Subcutaneous adipose tissue (tissue), 4 donors: ENCODE measurements around the gene TTC9B. TPM values are rescaled to one million over a fixed set of nuclear protein-coding genes. Genes with fewer than 3 reads are reported as not detected.

Experiments
- total RNA-seq, 4 donors: library from RNA; depleted of rRNA; stranded (reverse); fragments of >200 nt; gene quantifications; one replicate each; pipeline ENCODE4 v1.1.0, GENCODE V29; 2016
- TF ChIP-seq, protein P1 (sequence below): fragments of 450-650 bp; IDR thresholded peaks from one replicate; pipeline ENCODE4 v1.5.1; 2016; ENCODE audit warnings: low read depth, mild to moderate bottlenecking, control low read depth, antibody characterized with exemption, moderate library complexity

Gene TTC9B
- total RNA-seq, 4 donors from 2014 or later, result not detected

- TF ChIP-seq, protein P1, sequence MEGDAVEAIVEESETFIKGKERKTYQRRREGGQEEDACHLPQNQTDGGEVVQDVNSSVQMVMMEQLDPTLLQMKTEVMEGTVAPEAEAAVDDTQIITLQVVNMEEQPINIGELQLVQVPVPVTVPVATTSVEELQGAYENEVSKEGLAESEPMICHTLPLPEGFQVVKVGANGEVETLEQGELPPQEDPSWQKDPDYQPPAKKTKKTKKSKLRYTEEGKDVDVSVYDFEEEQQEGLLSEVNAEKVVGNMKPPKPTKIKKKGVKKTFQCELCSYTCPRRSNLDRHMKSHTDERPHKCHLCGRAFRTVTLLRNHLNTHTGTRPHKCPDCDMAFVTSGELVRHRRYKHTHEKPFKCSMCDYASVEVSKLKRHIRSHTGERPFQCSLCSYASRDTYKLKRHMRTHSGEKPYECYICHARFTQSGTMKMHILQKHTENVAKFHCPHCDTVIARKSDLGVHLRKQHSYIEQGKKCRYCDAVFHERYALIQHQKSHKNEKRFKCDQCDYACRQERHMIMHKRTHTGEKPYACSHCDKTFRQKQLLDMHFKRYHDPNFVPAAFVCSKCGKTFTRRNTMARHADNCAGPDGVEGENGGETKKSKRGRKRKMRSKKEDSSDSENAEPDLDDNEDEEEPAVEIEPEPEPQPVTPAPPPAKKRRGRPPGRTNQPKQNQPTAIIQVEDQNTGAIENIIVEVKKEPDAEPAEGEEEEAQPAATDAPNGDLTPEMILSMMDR, result no peak
Observed at GRCh38 chr19:40216777-40217026, 1.5 kb downstream of the TTC9B start.

DNA sequence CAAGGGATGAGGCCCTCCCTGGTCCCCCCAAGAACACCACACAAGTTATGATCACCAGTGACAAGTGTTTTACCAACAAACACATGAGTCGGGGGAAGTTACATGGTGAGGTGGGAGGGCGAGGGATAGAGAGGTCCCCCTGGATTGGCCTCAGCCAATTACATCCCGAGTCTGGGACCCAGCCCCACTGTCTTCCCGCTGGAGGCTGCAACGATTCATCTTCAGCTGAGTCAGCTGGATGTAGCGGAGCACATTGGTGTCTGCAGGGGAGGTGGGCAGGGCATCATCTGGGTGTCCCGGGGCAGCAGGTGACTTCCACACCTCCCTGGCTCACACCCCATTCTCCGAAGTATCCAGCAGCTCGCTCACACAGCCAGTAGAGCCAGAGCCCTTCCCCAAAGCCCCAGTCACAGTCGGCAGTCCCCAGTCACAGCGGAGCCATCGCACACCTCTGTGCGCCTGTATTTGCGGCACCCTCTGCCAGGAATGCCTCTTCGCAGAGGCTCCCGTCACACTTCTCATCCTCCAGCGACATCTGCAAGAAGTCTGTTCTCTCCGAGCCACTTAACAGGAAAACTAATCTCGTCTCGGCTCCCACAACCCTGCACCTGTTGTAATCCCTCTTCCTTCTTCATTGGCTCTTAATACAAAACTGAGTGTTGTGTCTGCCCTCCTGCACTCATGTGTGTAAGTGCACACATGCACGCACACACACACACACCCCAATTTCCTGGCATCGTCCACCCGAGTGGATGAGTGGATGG lies 2.0 kb downstream of the TTC9B start:
- TF ChIP-seq, protein P1, result no peak

GRCh38 chr19:40214936-40215335 lies 3.2 kb downstream of the TTC9B start:
- TF ChIP-seq, protein P1, result no peak

- TF ChIP-seq, protein P1, result no peak
Observed at GRCh38 chr19:40213882-40214570, 4.2 kb downstream of the TTC9B start.

GRCh38 chr19:40213251-40213829 lies 4.8 kb downstream of the TTC9B start:
- TF ChIP-seq, protein P1, result no peak

GRCh38 chr19:40210889-40211288 lies 7.3 kb downstream of the TTC9B start:
- TF ChIP-seq, protein P1, result no peak

GRCh38 chr19:40208602-40209001 lies 9.6 kb downstream of the TTC9B start:
- TF ChIP-seq, protein P1, result no peak
